ENCODE data around the gene LYPD6B.

LYPD6B gene

DNA sequence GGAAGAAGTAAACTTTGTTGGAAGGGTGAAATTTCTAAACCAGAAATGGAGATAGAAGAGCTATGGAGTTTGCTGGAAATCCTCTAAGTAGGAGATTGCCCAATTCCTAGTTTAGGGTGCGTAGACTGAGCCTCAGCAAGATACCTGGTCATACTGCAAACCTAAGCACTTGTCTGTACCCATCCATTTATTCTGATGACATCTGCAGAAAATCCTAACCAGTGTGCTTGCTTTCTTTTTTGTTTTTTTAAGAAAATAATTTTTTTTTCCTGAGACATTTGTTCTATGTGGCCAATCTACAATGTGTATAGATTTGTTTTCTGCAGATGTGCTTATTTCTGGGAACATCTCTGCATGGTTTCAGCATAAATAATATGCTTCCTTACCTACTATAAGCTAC lies 144.7 kb downstream of the LYPD6B start:
- H3K27ac ChIP-seq, result no peak overlapping the region
- DNase-seq (ENCODE audit: low read depth, low spot score), result no peak

- no peak overlapping the region for H3K27ac ChIP-seq
- no peak for DNase-seq (ENCODE audit: low read depth, low spot score)
These were observed 146.5 kb downstream of the LYPD6B start for GRCh38 chr2:149184991-149185390.

GRCh38 chr2:149185942-149186490 lies 147.5 kb downstream of the LYPD6B start:
- DNase-seq (ENCODE audit: low read depth, low spot score), result no peak
- H3K27ac ChIP-seq, result no peak overlapping the region

- H3K27ac ChIP-seq, result no peak overlapping the region
- DNase-seq (ENCODE audit: low read depth, low spot score), result no peak
These were observed 148.6 kb downstream of the LYPD6B start for GRCh38 chr2:149187057-149187456.

DNA sequence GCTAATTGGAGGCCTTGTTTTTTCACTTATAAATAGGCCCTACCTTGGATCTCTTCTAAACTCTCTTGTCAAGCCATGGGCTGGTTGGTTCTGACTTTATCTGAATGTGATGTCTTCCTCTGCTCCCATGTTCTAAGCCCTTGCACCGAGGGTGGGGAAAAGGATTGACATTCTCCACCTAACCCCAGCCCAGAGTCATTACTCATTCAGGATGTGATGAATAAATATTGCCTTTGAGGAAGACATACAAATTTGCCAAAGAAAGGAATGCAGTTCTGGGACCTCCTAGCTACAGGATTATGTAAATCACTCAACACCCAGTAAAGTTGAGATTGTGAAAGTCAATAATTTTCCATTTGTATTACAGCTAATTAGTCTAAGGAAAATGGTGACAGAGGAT lies 149.8 kb downstream of the LYPD6B start:
- DNase-seq (ENCODE audit: low read depth, low spot score), result no peak
- no peak overlapping the region for H3K27ac ChIP-seq

GRCh38 chr2:149189769-149190168 lies 151.3 kb downstream of the LYPD6B start:
- DNase-seq (ENCODE audit: low read depth, low spot score), result no peak
- H3K27ac ChIP-seq, result no peak overlapping the region

GRCh38 chr2:149191915-149192314 lies 153.4 kb downstream of the LYPD6B start:
- H3K27ac ChIP-seq, result no peak overlapping the region
- DNase-seq (ENCODE audit: low read depth, low spot score), result no peak

GRCh38 chr2:149192427-149192826 lies 153.9 kb downstream of the LYPD6B start:
- H3K27ac ChIP-seq, result no peak overlapping the region

DNA sequence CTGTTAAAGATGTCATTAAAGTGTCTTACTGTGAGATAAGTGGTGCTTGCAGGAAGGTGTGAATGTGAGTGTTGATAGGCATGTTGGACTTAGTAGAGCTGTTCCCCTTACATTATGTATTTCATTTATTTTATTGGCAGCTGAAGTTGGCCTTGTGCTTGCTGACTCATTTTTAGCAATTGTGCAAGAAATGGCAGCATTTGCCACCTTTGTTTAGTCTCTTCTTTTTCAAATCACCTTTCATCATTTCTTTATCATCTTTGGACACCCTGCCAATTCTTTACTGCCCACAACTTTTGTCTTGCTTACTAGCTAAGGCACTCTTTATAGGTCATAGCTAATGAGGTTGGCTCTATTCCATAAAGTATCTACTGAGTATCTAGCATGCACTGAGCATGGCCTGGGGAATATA lies 161.6 kb downstream of the LYPD6B start:
- no peak overlapping the region for H3K27ac ChIP-seq
- DNase-seq (ENCODE audit: low read depth, low spot score), result peak; percentile 29

More at GRCh38 chr2:149192427-149192826, 153.9 kb downstream of the LYPD6B start:
- no peak for DNase-seq (ENCODE audit: low read depth, low spot score)

DNA sequence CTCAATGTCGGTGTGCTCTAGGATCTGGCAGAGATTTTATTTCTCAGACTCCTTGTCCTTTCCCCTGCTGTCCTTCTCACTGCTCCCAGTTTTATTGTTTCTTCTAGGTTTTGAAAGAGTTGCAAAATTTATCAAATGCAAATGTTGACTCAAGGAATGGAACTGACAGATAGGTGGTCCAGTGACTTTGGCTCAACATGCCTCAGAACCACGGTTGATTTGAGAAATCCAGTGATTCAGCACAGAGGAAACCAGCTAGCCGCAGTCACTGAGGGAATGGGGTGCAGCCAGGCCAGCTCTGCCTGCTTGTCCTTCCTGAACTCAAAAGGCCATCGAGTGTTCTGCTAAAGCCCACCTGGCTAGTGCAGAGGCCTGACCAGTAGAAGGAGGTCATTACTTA lies 166.2 kb downstream of the LYPD6B start:
- no peak overlapping the region for H3K27ac ChIP-seq
- no peak for DNase-seq (ENCODE audit: low read depth, low spot score)

- DNase-seq (ENCODE audit: low read depth, low spot score), result no peak
- no peak overlapping the region for H3K27ac ChIP-seq
These were observed 166.6 kb downstream of the LYPD6B start for GRCh38 chr2:149205143-149205542.

GRCh38 chr2:149213764-149214493 lies 175.4 kb downstream of the LYPD6B start:
- H3K27ac ChIP-seq, result no peak overlapping the region
- no peak for DNase-seq (ENCODE audit: low read depth, low spot score)

DNA sequence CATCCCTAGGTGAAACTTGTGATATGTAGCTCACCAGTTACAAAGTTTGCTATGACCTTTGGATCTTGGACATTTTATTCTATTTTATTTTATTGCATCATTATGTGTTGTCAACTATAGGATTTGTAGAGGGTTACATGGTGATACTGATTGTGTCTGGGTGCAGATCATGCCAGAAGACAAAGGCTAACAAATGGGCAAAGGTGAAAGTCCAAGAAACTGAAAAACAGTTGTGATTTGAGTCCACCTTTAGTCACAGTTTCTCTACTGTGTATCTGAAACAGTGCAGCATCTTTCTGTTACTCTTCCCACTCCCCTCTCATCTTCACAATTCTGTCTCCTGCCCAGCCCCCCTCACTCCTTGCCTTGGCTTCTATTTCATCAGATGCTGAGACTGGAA lies 180.0 kb downstream of the LYPD6B start:
- no peak for DNase-seq (ENCODE audit: low read depth, low spot score)
- no peak overlapping the region for H3K27ac ChIP-seq

GRCh38 chr2:149219856-149220255 lies 181.4 kb downstream of the LYPD6B start:
- no peak for DNase-seq (ENCODE audit: low read depth, low spot score)
- H3K27ac ChIP-seq, result no peak overlapping the region

DNA sequence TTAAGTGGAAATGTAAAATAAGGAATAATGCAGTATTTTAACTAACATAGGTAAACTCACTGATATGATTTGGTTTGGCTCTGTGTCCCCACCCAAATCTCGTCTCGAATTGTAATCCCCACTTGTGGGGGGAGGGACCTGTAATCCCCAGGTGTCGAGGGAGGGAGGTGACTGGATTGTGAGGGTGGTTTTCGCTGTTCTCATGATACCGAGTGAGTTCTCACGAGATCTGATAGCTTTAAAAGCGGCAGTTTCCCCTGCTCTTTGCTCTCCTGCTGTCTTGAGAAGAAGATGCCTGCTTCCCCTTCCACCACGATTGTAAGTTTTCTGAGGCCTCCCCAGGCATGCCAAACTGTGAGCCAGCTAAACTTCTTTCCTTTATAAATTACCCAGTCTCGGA lies 182.5 kb downstream of the LYPD6B start:
- H3K27ac ChIP-seq, result no peak overlapping the region
- DNase-seq (ENCODE audit: low read depth, low spot score), result no peak

- no peak overlapping the region for H3K27ac ChIP-seq
- DNase-seq (ENCODE audit: low read depth, low spot score), result no peak
These were observed 183.4 kb downstream of the LYPD6B start for GRCh38 chr2:149221898-149222297.

DNA sequence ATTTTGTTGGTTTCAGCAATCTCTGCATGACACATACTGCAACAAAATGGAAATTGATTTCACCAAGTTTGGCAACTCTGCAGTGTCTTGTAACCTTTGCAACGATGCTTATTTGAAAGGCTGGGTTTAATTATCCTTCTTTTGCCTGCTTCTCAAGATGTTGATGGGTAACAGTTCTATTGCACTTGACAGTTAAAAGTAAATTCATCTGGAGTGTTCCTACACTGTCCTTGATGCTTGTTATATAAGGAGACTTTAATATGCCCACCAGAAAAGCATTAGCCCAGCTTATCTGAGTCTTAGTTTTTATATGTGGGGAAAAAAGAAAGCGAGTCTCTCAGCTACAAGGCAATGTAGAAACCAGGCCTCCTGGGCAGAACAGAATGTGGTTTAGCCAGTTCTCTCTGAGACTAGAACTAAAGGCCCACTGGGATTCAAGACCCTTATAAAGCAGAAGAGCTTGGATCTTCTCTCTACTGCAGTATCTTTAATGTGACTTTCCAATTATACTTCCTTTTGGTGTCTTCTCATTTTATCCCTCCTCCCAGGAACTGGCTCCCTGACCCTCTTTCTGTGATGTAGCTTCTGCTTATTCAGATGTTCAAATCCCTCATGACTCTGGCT lies 185.1 kb downstream of the LYPD6B start:
- no peak for DNase-seq (ENCODE audit: low read depth, low spot score)
- no peak overlapping the region for H3K27ac ChIP-seq

GRCh38 chr2:149224543-149224942 lies 186.0 kb downstream of the LYPD6B start:
- no peak overlapping the region for H3K27ac ChIP-seq
- no peak for DNase-seq (ENCODE audit: low read depth, low spot score)

- no peak overlapping the region for H3K27ac ChIP-seq
- no peak for DNase-seq (ENCODE audit: low read depth, low spot score)
These were observed 186.9 kb downstream of the LYPD6B start for GRCh38 chr2:149225446-149225845.

GRCh38 chr2:149226790-149227189 lies 188.3 kb downstream of the LYPD6B start:
- H3K27ac ChIP-seq, result no peak overlapping the region
- DNase-seq (ENCODE audit: low read depth, low spot score), result no peak

- DNase-seq (ENCODE audit: low read depth, low spot score), result no peak
These were observed 197.4 kb downstream of the LYPD6B start for GRCh38 chr2:149235816-149236375.

More at GRCh38 chr2:149235816-149236375, 197.4 kb downstream of the LYPD6B start:
- H3K27ac ChIP-seq, result no peak overlapping the region
